Adipocyte (in vitro differentiated cells): ENCODE measurements around the gene TNS1.

Source experiments
- DNase-seq: peaks from one replicate; pipeline ENCODE4 v3.0.0-alpha.2; 2015; ENCODE audit warnings: low read depth
- H3K27me3 ChIP-seq: replicated peaks from 2 replicates; pipeline ENCODE4 v1.7.0; 2013; ENCODE audit warnings: mild to moderate bottlenecking, low read length, moderate library complexity; ENCODE audit not compliant: control insufficient read depth, insufficient read depth
- H3K36me3 ChIP-seq: 2 replicates; pipeline ENCODE4 v1.7.0; 2013; ENCODE audit warnings: low read length, mild to moderate bottlenecking, moderate library complexity; ENCODE audit not compliant: control insufficient read depth, insufficient read depth, severe bottlenecking
- H3K4me1 ChIP-seq: 2 replicates; pipeline ENCODE4 v1.7.0; 2013; ENCODE audit warnings: mild to moderate bottlenecking, low read length, moderate library complexity; ENCODE audit not compliant: control insufficient read depth, insufficient read depth
- H3K4me3 ChIP-seq: 2 replicates; pipeline ENCODE4 v1.7.0; 2013; ENCODE audit warnings: mild to moderate bottlenecking, low read length, moderate library complexity
- H3K9ac ChIP-seq: 2 replicates; pipeline ENCODE4 v1.7.0; 2013; ENCODE audit warnings: mild to moderate bottlenecking, low read length, moderate library complexity
- H3K9me3 ChIP-seq: 2 replicates; pipeline ENCODE4 v1.7.0; 2013; ENCODE audit warnings: mild to moderate bottlenecking, low read length, moderate library complexity; ENCODE audit not compliant: control insufficient read depth

The TNS1 gene

DNA sequence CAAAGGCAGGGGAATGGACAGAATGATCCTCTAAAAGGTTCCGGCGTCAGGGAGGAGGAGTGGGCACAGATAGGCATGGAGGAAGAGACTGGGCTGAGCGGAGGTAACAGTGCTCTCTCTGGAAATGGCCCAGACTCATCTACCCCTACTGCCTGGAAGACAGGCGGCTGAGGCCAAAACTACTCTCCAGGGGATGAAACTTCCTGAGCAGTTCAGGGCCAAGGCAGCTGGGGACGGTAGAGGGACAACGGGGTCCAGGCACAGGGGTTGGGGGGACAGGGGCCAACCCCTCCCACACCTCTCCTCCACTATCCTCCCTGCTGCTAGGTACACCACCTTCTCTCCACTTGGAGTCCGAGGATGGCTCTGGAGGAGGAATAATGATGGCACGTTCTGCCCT, 94.3 kb downstream of the TNS1 start:
- no peak for DNase-seq

DNA sequence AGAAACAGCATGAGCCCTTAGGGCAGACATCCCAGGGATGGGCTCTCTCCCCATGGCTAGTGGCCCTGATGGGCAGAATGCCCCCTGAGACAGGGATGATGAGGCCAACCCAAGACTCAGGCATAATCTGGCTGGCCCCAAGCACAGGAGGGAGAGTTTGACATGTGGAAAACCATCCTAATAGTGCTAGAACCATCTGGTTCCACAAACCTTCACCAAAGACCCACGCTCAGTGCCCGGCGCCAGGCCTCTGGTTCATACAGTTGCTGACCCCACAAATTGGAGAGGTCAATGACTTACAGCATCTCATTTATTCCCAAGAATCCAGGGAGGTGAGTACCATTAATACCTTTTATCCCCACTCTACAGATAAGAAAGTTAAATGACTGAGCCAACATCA, 95.5 kb downstream of the TNS1 start:
- H3K36me3 ChIP-seq: peaks cover 49% of the 10 kb centered on the region
- H3K27me3 ChIP-seq: no peaks in the 10 kb centered on the region
- DNase-seq: no peak
- H3K9me3 ChIP-seq: no peaks in the 10 kb centered on the region
- peaks cover 78% of the 10 kb centered on the region for H3K4me1 ChIP-seq
- H3K4me3 ChIP-seq: no peak overlapping the region
- H3K9ac ChIP-seq: no peak overlapping the region

More for the DNA sequence above, 94.3 kb downstream of the TNS1 start:
- no peaks in the 10 kb centered on the region for H3K9me3 ChIP-seq
- peaks cover 42% of the 10 kb centered on the region for H3K36me3 ChIP-seq
- no peaks in the 10 kb centered on the region for H3K27me3 ChIP-seq
- H3K4me1 ChIP-seq: peaks cover 79% of the 10 kb centered on the region
- H3K4me3 ChIP-seq: no peak overlapping the region
- H3K9ac ChIP-seq: peak overlapping the region; percentile 5

DNA sequence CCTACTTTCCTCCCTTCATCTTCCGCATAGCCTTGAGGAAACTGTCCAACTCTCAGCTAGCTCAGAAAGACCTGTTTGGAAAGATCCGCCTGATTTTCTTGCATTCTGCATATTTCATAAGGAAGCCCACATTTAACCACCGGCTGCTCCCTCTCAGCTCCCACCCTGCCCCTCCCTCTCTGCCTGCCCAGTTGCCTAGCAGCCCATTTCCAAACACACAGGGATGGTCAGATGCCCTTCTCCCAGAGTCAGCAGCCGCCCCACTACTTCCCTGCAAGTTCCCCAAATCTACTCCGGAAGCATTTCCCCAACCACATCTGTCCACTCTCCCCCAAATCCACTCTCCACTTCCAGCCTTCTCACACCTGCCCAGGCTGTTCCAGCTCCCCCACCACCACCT, 96.0 kb downstream of the TNS1 start:
- no peak for DNase-seq
- Histone ChIP-seq H3K4me1 (peaks cover 78% of the 10 kb centered on the region), H3K4me3 (no peak overlapping the region), H3K9me3 (no peaks in the 10 kb centered on the region), H3K36me3 (peaks cover 49% of the 10 kb centered on the region), H3K27me3 (no peaks in the 10 kb centered on the region), H3K9ac (no peak overlapping the region)

DNA sequence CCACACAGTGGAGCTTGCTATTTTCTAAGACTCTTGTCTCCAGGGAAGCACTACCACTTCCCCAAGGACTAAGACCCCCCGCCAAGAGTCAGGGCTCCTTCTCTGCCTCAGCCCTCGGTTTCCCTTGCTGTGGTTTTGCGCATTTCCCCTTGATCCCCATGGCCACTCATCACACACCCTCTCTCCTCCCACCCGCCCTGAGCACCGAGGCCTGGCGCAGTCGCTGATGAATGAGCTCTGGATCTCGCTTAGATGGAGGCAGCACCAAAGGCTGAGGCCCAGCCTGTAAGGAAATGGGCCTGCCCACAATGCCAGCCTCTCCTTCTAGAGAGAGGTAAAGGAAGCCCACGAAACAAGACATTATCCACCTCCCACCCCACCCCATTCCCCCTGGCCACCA, 96.9 kb downstream of the TNS1 start:
- no peak for DNase-seq
- Histone ChIP-seq H3K27me3 (no peaks in the 10 kb centered on the region), H3K9ac (peak overlapping the region; percentile 16), H3K36me3 (peaks cover 58% of the 10 kb centered on the region), H3K4me1 (peaks cover 78% of the 10 kb centered on the region), H3K9me3 (no peaks in the 10 kb centered on the region), H3K4me3 (no peak overlapping the region)

DNA sequence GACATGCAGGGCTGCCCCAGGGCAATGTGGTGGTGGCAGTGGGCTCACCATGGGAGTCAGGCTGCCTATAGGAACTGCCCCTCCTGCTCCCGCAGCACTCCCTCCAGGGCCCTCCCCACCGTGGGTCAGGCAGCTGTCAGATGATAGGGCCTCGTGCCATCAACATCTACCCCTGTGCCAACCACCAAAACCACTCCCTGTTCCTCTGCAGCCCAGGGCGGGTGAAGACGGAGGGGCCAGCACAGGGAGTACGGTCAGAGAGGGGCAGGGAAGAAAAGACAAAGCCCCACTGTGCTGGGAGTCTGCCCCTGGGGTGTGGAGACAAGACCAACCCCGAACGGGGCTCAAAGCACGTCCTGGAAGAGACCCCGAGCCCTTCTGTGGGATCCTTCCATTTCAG, 97.4 kb downstream of the TNS1 start:
- H3K4me1 ChIP-seq: peaks cover 78% of the 10 kb centered on the region
- peaks cover 63% of the 10 kb centered on the region for H3K36me3 ChIP-seq
- no peak overlapping the region for H3K4me3 ChIP-seq
- no peak for DNase-seq
- H3K9me3 ChIP-seq: no peaks in the 10 kb centered on the region
- H3K9ac ChIP-seq: peak overlapping the region; percentile 16
- H3K27me3 ChIP-seq: no peaks in the 10 kb centered on the region

DNA sequence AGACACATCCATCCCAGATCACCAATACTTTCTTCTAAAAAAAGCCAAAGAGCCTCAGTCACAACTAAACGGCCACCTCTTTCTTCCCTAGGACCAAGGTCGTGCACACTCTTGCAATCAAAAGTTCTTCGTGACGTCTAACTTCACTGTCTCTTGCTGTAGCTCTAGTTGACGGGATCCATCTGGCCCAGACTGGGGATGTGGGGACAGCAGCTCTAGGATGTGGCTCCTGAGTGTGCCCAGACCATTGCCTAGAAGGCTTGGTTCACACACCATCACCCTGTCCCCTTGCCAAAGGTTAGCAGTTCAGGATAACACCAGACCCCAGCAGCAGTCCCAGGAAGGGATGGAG, 98.2 kb downstream of the TNS1 start:
- peaks cover 80% of the 10 kb centered on the region for H3K4me1 ChIP-seq
- no peak for DNase-seq
- no peaks in the 10 kb centered on the region for H3K9me3 ChIP-seq
- H3K27me3 ChIP-seq: no peaks in the 10 kb centered on the region
- no peak overlapping the region for H3K4me3 ChIP-seq
- H3K36me3 ChIP-seq: peaks cover 70% of the 10 kb centered on the region
- peak overlapping the region; percentile 76 for H3K9ac ChIP-seq

DNA sequence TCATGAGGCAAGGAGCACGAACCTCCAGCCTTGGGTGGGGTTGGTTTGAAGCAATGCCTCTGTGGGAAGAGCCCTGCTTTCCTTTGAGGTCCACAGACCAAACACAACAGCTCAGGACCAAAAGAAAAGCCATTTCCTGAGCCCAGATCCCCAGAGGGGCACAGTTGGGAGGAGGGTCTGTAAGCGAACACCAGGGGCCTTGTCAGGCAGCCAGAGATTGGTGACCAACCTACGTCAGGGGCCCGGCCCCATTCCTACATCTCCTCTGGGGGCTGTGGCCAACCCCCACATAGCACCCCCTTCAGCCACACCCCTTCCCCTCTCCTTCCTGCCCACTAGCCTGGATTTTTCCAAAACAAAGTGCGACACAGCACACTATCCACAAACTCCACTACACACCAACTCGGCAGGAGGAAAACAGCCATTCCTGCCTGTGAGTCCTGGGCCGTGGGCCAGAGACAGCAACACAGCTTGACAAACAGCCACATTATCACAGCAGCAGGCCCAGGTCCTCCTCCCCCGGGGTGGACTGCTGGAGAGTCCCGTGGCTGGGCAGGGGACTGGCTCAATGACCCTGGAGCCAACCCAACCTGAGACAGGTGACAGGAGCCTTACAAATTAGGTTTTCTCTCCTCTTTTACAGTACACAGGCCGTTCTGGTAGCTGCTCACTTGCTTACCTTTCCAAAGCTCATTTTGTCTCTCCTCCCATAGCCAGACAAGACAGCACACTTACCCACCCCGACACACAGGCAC, 98.8 kb downstream of the TNS1 start:
- peaks cover 74% of the 10 kb centered on the region for H3K36me3 ChIP-seq
- peak overlapping the region; percentile 5 for H3K4me3 ChIP-seq
- peaks cover 80% of the 10 kb centered on the region for H3K4me1 ChIP-seq
- DNase-seq: no peak
- H3K27me3 ChIP-seq: no peaks in the 10 kb centered on the region
- no peaks in the 10 kb centered on the region for H3K9me3 ChIP-seq
- peak overlapping the region; percentile 76 for H3K9ac ChIP-seq

DNA sequence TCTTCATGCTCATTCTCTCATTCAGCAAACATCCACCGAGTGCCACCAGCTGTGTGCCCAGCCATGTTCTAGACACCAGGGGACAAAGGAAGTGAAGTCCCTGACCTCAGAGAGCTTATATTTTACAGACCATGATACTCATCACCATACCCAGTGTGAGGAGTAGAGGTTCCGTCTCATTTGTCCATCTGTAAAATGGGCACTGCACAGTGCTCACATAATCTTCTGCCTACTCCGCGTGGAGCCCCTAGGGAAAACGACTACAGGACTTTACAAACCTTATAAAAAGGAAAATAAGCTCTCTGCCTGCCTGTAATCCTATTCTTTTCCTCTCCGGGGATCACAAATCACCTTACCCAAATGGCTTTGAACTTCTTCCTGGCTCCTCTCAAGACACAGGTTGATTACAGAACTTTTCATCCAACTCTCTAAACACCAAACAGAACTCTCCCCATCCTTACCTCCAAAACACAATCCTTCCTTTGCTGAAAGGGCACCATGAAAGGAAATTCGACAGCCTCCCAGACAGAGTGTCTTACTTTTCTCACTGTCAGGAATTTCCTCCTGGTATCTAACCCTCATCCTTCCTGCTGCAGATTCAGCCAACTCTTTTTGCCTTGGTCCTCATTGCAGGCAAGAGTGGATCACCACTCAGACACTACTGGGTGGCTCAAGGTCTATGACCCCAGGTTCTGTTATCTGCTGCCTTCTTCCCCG, 99.5 kb downstream of the TNS1 start:
- H3K4me1 ChIP-seq: peaks cover 85% of the 10 kb centered on the region
- H3K36me3 ChIP-seq: peaks cover 75% of the 10 kb centered on the region
- no peak for DNase-seq
- H3K27me3 ChIP-seq: no peaks in the 10 kb centered on the region
- H3K9ac ChIP-seq: peak overlapping the region; percentile 76
- peak overlapping the region; percentile 5 for H3K4me3 ChIP-seq
- no peaks in the 10 kb centered on the region for H3K9me3 ChIP-seq

DNA sequence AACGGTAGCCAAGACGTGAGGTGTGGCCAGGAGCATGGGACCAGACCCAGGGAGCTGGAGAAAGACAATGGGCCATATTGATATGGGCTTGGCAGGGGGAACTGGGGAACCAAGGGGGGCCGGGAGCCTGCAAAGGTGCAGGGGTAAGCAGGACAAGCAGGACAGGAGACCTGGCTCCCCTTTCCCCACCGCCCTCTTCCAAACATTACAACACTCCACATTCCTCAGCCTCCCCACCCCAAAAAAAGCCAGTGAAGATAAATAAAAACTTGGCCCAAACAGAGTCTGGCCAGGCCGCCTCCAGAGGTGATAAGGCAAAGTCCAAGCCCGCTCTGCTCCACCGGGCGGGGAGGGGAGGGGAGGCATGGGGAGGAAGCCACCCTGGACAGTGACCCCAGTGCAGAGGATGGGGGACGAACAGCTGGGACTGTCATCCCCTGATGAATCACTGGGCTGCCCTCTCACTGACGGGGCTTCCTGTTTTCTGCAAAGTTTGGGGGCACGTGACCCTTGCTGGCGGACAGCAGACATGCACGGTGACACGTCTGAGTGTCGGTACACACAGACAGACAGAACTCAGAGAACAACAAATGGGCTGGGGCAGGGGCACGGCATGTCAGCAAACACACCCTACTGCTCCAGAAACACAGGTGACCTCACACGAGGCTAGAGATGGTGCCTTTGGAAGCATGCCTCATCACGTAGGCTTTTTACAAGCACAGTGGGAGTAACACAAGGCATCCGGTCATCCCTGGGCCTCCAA, 100.2 kb downstream of the TNS1 start:
- H3K9me3 ChIP-seq: no peaks in the 10 kb centered on the region
- peak overlapping the region; percentile 57 for H3K4me3 ChIP-seq
- no peaks in the 10 kb centered on the region for H3K27me3 ChIP-seq
- DNase-seq: peak; percentile 23
- peak overlapping the region; percentile 76 for H3K9ac ChIP-seq
- H3K4me1 ChIP-seq: peaks cover 80% of the 10 kb centered on the region
- peaks cover 76% of the 10 kb centered on the region for H3K36me3 ChIP-seq

DNA sequence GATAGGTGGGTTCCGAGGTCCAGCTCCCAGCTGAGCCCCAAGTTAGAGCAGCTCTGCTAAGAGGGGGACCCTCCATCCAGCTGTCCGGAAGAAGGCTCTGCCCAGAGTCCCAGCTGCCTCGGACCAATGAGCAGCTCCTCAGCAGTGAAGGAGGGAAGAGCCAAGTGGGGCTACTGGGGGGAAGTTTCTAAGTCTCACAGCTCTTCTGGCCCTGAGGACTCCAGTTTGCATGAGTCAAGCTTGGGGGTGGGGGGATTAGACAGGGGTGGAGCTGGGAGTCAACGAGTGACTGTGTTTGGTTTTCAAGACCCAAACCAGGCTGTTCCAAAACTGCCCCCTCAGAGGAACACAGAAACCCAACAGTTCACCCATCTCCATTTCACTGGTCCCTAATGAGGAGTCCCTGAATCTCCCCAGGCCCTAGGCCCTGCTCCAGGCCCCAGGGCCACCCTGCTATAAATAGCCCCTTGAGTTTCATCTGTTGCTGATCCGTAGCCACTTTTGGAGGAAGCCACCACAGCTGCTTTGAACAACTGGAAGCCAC, 100.9 kb downstream of the TNS1 start:
- no peaks in the 10 kb centered on the region for H3K9me3 ChIP-seq
- peaks cover 78% of the 10 kb centered on the region for H3K36me3 ChIP-seq
- H3K4me3 ChIP-seq: peak overlapping the region; percentile 57
- DNase-seq: peak; percentile 68
- peaks cover 74% of the 10 kb centered on the region for H3K4me1 ChIP-seq
- peak overlapping the region; percentile 76 for H3K9ac ChIP-seq
- H3K27me3 ChIP-seq: no peaks in the 10 kb centered on the region

DNA sequence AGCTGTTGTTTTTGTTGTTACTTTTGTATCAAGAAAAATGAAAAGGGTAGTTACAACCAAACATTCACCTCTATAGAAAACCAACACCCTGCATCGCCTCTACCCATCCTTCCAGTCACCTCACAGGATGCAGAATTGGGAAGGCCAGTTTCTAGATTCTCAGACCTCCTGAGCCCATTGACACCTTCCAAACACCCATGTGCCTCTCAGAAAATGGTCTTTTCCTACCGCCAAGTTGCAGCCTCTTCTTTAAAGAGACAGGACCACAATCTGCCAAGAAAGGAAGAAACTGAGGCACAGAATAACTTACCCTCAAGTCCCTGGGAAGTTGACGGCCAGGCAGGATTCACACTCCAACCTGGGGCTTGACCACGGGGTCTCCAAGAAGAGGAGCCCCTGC, 101.4 kb downstream of the TNS1 start:
- H3K27me3 ChIP-seq: no peaks in the 10 kb centered on the region
- H3K4me1 ChIP-seq: peaks cover 74% of the 10 kb centered on the region
- H3K9ac ChIP-seq: peak overlapping the region; percentile 76
- no peaks in the 10 kb centered on the region for H3K9me3 ChIP-seq
- peaks cover 78% of the 10 kb centered on the region for H3K36me3 ChIP-seq
- peak overlapping the region; percentile 57 for H3K4me3 ChIP-seq
- no peak for DNase-seq
